GM21723 (cell line): ENCODE measurements around the gene RIPOR3.
"Not testable (repeated sequence)": the region's sequence is repeated elsewhere in the genome, so short reads cannot be mapped to it uniquely, and the experiment has no call there.

Source experiments
- ATAC-seq: cut with Tn5 transposase; IDR thresholded peaks from one replicate; pipeline ENCODE4 v1.9.1; 2021; ENCODE audit warnings: mild to moderate bottlenecking, moderate library complexity; ENCODE audit not compliant: unreplicated experiment

The RIPOR3 gene

GRCh38 chr20:50578061-50578777 is 113.1 kb downstream of the RIPOR3 start:
- ATAC-seq, result no peak

GRCh38 chr20:50577175-50578018 is 113.9 kb downstream of the RIPOR3 start:
- ATAC-seq, result no peak

- ATAC-seq, result no peak
Measured at GRCh38 chr20:50575865-50576720, 115.2 kb downstream of the RIPOR3 start.

- ATAC-seq, result no peak
Measured at GRCh38 chr20:50574586-50574985, 116.8 kb downstream of the RIPOR3 start.

GRCh38 chr20:50574108-50574507 is 117.2 kb downstream of the RIPOR3 start:
- no peak for ATAC-seq

GRCh38 chr20:50572938-50573777 is 118.2 kb downstream of the RIPOR3 start:
- no peak for ATAC-seq

- no peak for ATAC-seq
Measured at GRCh38 chr20:50571466-50571865, 119.9 kb downstream of the RIPOR3 start.

GRCh38 chr20:50569864-50570836 is 121.2 kb downstream of the RIPOR3 start:
- peak; percentile 77 for ATAC-seq

GRCh38 chr20:50569487-50569863 is 121.9 kb downstream of the RIPOR3 start:
- not testable (repeated sequence) for ATAC-seq

- no peak for ATAC-seq
Measured at GRCh38 chr20:50568549-50568942, 122.8 kb downstream of the RIPOR3 start.

GRCh38 chr20:50567860-50568548 is 123.3 kb downstream of the RIPOR3 start:
- no peak for ATAC-seq

- ATAC-seq, result no peak
Measured at GRCh38 chr20:50565871-50566270, 125.5 kb downstream of the RIPOR3 start.

GRCh38 chr20:50565383-50565782 is 126.0 kb downstream of the RIPOR3 start:
- no peak for ATAC-seq

GRCh38 chr20:50563133-50563944 is 128.0 kb downstream of the RIPOR3 start:
- ATAC-seq, result no peak

- ATAC-seq, result no peak
Measured at GRCh38 chr20:50562262-50562701, 129.1 kb downstream of the RIPOR3 start.

- ATAC-seq, result no peak
Measured at GRCh38 chr20:50561379-50562078, 129.8 kb downstream of the RIPOR3 start.

- ATAC-seq, result no peak
Measured at GRCh38 chr20:50560867-50561266, 130.5 kb downstream of the RIPOR3 start.
